ENCODE measurements around the gene CABP1. TPM values are rescaled to one million over a fixed set of nuclear protein-coding genes. Genes with fewer than 3 reads are reported as not detected.

CABP1 gene
- total and polyA plus RNA-seq, 10 of the 15 experiments (the other 5 are each of a cell fraction or from before 2014, with no cell fraction given), result 0.16 to 2.4 (median 0.80) TPM; not detected in 2

GRCh38 chr12:120642826-120643225 is 2.4 kb downstream of the CABP1 start:
- ChIA-PET SMC1A (ENCODE audit: uncharacterized antibody, unreplicated experiment) (interaction anchor here (1.2 kb wide), 2 partner anchors 27 to 44 kb away, joined by 3 to 5 read pairs; partner anchors contain the start of gene MLEC), CTCF (interaction anchor here (0.6 to 14.4 kb wide), 6 partner anchors 17 to 329 kb away, joined by 3 to 454 read pairs (median 8); partner anchors contain the start of genes MLEC and POP5), RAD21 (ENCODE audit: unreplicated experiment) (interaction anchor here (0.6 kb wide), 1 partner anchor 23 kb away, joined by 3 read pairs; no protein-coding TSS in a partner anchor), POLR2A (interaction anchor here (0.6 kb wide), 3 partner anchors 100 to 335 kb away, joined by 3 to 5 read pairs (median 4); no protein-coding TSS in a partner anchor)
- intact Hi-C loops (cut with micrococcal nuclease; ENCODE audit: unreplicated experiment) (no loop called here), in situ Hi-C loops (cut with MboI) (no loop called here)
- H2AFZ ChIP-seq (ENCODE audit: control insufficient read depth, low read depth, low read length), result no peak overlapping the region
- no peaks in the 10 kb centered on the region for H3K9me3 ChIP-seq (replicated peaks; ENCODE audit: control insufficient read depth, insufficient read depth, low read length)
- H3K36me3 ChIP-seq (ENCODE audit: control insufficient read depth in 2 of 2, insufficient read depth in 2 of 2, low read length in 1 of 2), result no peaks in the 10 kb centered on the region
- no peak overlapping the region for H3K4me3 ChIP-seq
- H3K27me3 ChIP-seq (replicated peaks in 1 of 2; ENCODE audit: control insufficient read depth in 2 of 2, insufficient read depth in 2 of 2, low read length in 1 of 2), result peaks cover 6 to 8% of the 10 kb centered on the region in 2 experiments
- no TSS peak for BruUV-seq (replicated peaks)
- no peak for ATAC-seq
- no peaks in the 10 kb centered on the region for H4K20me1 ChIP-seq (ENCODE audit: control insufficient read depth, insufficient read depth)
- no peak overlapping the region for H3K4me2 ChIP-seq (ENCODE audit: control insufficient read depth, insufficient read depth)
- H3K4me1 ChIP-seq (ENCODE audit: control insufficient read depth, insufficient read depth, low read length), result no peaks in the 10 kb centered on the region
- no peaks in the 10 kb centered on the region for H3K79me2 ChIP-seq (ENCODE audit: control insufficient read depth, insufficient read depth, low read length)
- H3K9ac ChIP-seq (ENCODE audit: control insufficient read depth, insufficient read depth, low read length), result no peak overlapping the region
- WGBS (ENCODE audit: insufficient coverage, insufficient replicate concordance, low lambda C conversion rate, missing lambda C conversion rate), result 85% methylated on average over 4 of the region's 4 CpGs
- TF ChIP-seq ATF2 (IDR thresholded peaks at IDR 0.05; ENCODE audit: low read length) (no peak), TARDBP (IDR thresholded peaks at IDR 0.05; ENCODE audit: borderline replicate concordance) (no peak), TBL1XR1 (IDR thresholded peaks at IDR 0.05; ENCODE audit: low read depth, low read length) (no peak), MAX (IDR thresholded peaks at IDR 0.05; ENCODE audit: low read depth, low read length) (no peak), ZNF622 (IDR thresholded peaks at IDR 0.05) (no peak), GABPA (IDR thresholded peaks at IDR 0.05; ENCODE audit: low read depth) (no peak), ZBTB4 (CRISPR knock-in tag; IDR thresholded peaks at IDR 0.05) (no peak), MTA2 (IDR thresholded peaks at IDR 0.05; ENCODE audit: low read depth) (no peak), SMAD5 (IDR thresholded peaks at IDR 0.05; ENCODE audit: low read depth) (no peak), NFXL1 (IDR thresholded peaks at IDR 0.05; ENCODE audit: borderline replicate concordance) (no peak), NRF1 (conservative IDR thresholded peaks at IDR 0.05; ENCODE audit: low read depth, low read length) (no peak), ASH2L (IDR thresholded peaks at IDR 0.05; ENCODE audit: borderline replicate concordance, low read depth) (no peak)
- no peak overlapping the region for H3K27ac ChIP-seq (ENCODE audit: control insufficient read depth, insufficient read depth)
- FAIRE-seq, result no peak
- no peak for DNase-seq (ENCODE audit: low read depth, low spot score)
